Pancreas (tissue), 10 donors: Measurements from ENCODE around the gene CST9. TPM values are rescaled to one million over a fixed set of nuclear protein-coding genes. Genes with fewer than 3 reads are reported as not detected.
"Not testable (repeated sequence)": the region's sequence is repeated elsewhere in the genome, so short reads cannot be mapped to it uniquely, and the experiment has no call there.

Source experiments
- ATAC-seq, 4 donors: fragments of 200-7000 bp; cut with Tn5 transposase; one replicate each; pipeline versions ENCODE4 v1.8.0 to v1.9.1; 2020; ENCODE audit warnings: mild to moderate bottlenecking in 4 of 4, moderate library complexity in 4 of 4
- DNase-seq, 6 donors: peaks; one replicate each; pipeline ENCODE4 v3.0.0-alpha.2; 2020
- FAIRE-seq: peaks from 2 replicates; lab custom pipeline; 2012; peaks lifted over from hg19 to GRCh38; lab: Jason Lieb, UNC
- H3K27ac ChIP-seq, 4 donors: fragments of 200-600 bp; sonication (generic); 1 replicate in 3 of 4; 2 replicates in 1 of 4; pipeline versions ENCODE4 v1.5.0 to v1.8.0; 2020
- H3K27me3 ChIP-seq, 4 donors: fragments of 200-600 bp; one replicate each; pipeline ENCODE4 v1.8.0; 2021
- H3K36me3 ChIP-seq, 3 donors: fragments of 200-600 bp; sonication (generic) in 1 of 3; one replicate each; pipeline versions ENCODE4 v1.5.0 to v1.8.0; 2020 to 2021
- H3K4me1 ChIP-seq, 3 donors: fragments of 200-600 bp; one replicate each; pipeline ENCODE4 v1.8.0; 2021
- H3K4me3 ChIP-seq, 4 donors: fragments of 200-600 bp; sonication (generic) in 2 of 4; one replicate each; pipeline versions ENCODE4 v1.5.0 to v1.8.0; 2020 to 2021
- H3K9me3 ChIP-seq, 4 donors: fragments of 200-600 bp; one replicate each; pipeline ENCODE4 v1.8.0; 2021
- CTCF ChIP-seq, 4 donors: fragments of 200-600 bp; sonication (generic) in 3 of 4; IDR thresholded peaks; one replicate each; pipeline versions ENCODE4 v1.5.0 to v1.8.0; 2021; ENCODE audit warnings: antibody characterized with exemption in 4 of 4
- WGBS, 2 donors: extraction: QIAGEN DNeasy Blood & Tissue Kit; methylation state at CpG; one replicate each; pipeline ENCODE4 v1.1.7; 2013; 5-methylcytosine and 5-hydroxymethylcytosine counted together
- intact Hi-C, 3 donors: fragments of 100-400 bp; cut with DNase I; formaldehyde crosslinking; loops; one replicate each; pipeline versions ENCODE4 v1.11.1 to v1.14.2; 2022
- polyA plus RNA-seq, 2 donors: library from polyadenylated mRNA; stranded (reverse); fragments of 200-250 nt; gene quantifications; one replicate each; pipeline ENCODE4 v1.2.3, GENCODE V29; 2013
- total RNA-seq, 6 donors: library from RNA; stranded (reverse); fragmentation: NEBNext Ultra II Directional in 4 of 6; extraction: Animal tissue kit (Norgen Biotek cat#: 25700) in 4 of 6; gene quantifications; one replicate each; pipeline versions ENCODE4 v1.2.1 to v1.2.4, GENCODE V29; 2021 to 2023
- donor health status: healthy with polysubstance abuse.
- donor health status: DM: no; HTN: no; CAD: no; lungs with moderate emphysema.
- donor health status: DM: no; HTN: no; CAD: no.
- donor health status: control.
- donor health status: control.
- donor health status: Bipolar disorder and iron deficiency.
- donor health status: DM: yes; HTN: yes; CAD: no.
- donor health status: DM: no; HTN: no; CAD: no.
- donor health status: DM: no; HTN: no; CAD: no.
- donor health status: DM: yes; HTN: yes; CAD: no.

Gene CST9
- total and polyA plus RNA-seq, 8 donors: not detected

DNA sequence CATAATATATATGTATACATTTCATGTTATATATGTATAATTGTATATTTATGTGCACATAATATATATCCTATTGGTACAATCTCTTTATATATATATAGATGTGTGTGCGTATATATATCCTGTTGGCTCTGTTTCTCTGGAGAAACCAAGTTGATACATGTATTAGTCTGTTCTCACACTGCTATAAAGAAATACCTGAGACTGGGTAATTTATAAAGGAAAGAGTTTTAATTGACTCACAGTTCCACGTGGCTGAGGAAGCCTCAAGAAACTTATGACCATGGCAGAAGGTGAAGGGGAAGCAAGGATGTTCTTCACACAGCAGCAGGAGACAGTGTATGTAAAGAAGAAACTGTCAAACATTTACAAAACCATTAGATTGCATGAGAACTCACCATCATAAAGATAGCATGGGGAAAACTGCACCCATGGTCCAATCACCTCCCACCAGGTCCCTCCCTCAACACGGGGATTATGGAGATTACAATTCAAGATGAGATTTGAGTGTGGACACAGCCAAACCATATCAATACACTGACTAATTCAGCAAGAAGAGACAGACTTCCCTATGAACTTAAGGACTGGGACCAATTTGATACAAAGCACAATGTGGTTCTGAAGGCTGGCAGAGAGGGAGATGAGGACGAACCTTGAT lies 18.1 kb upstream of the CST9 start:
- no peak for DNase-seq
- no peaks in the 10 kb centered on the region for H3K27me3 ChIP-seq
- no peaks in the 10 kb centered on the region for H3K36me3 ChIP-seq
- H3K4me1 ChIP-seq: no peaks in the 10 kb centered on the region
- H3K9me3 ChIP-seq: no peaks in the 10 kb centered on the region
- intact Hi-C loops: no loop called here
- 48 to 55% methylated on average over 4 of the region's 4 CpGs for WGBS, 2 donors
- no peak overlapping the region for H3K4me3 ChIP-seq
- FAIRE-seq: no peak
- no peak for TF ChIP-seq CTCF (IDR thresholded peaks at IDR 0.05)
- ATAC-seq: no peak
- peak overlapping the region in 1 of 4 donors; percentile 33 for H3K27ac ChIP-seq

- FAIRE-seq (no peak), ATAC-seq (peak in 3 of 4 donors; percentile 80 to 81 (median 81)), DNase-seq (no peak)
- 53 to 62% methylated on average over 4 of the region's 4 CpGs for WGBS, 2 donors
- TF ChIP-seq CTCF (IDR thresholded peaks at IDR 0.05): no peak
- Histone ChIP-seq H3K4me1 (no peaks in the 10 kb centered on the region), H3K36me3 (no peaks in the 10 kb centered on the region), H3K9me3 (no peaks in the 10 kb centered on the region), H3K4me3 (peak overlapping the region in 1 of 4 donors; percentile 7), H3K27ac (peak overlapping the region in 3 of 4 donors; percentile 22 to 51 (median 33)), H3K27me3 (no peaks in the 10 kb centered on the region)
- intact Hi-C loops: no loop called here
Observed at GRCh38 chr20:23622839-23623343, 17.2 kb upstream of the CST9 start.

GRCh38 chr20:23622401-23622800 lies 16.7 kb upstream of the CST9 start:
- not testable (repeated sequence) for FAIRE-seq
- H3K27ac ChIP-seq: peak overlapping the region in 3 of 4 donors; percentile 22 to 51 (median 33)

DNA sequence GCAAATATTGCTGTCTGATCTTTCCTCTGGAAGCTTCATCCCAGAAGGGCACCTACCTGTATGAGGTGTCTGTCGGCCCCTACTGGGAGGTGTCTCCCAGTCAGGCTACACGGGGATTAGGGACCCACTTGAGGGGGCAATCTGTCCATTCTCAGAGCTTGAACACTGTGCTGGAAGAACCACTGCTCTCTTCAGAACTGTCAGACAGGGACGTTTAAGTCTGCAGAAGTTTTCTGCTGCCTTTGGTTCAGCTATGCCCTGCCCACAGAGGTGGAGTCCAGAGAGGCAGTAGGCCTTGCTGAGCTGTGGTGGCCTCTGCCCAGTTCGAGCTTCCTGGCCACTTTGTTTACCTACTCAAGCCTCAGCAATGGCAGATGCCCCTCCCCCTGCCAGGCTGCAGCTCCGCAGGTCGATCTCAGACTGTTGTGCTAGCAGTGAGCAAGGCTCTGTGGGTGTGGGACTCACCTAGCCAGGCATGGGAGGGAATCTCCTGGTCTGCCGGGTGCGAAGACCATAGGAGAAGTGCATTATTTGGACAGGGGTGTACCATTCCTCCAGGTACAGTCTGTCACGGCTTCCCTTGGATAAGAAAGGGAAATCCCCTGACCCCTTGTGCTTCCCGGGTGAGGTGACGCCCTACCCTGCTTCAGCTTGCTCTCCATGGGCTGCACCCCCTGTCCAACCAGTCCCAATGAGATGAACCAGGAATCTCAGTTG lies 15.1 kb upstream of the CST9 start:
- H3K9me3 ChIP-seq, H3K27me3 ChIP-seq, H3K36me3 ChIP-seq, FAIRE-seq, ATAC-seq, intact Hi-C loops, H3K4me1 ChIP-seq, H3K4me3 ChIP-seq, H3K27ac ChIP-seq: not testable (repeated sequence)
- DNase-seq: peak in 1 of 6 donors; percentile 30
- WGBS, 2 donors: 38 to 44% methylated on average over 11 of the region's 11 CpGs

More at GRCh38 chr20:23622401-23622800, 16.7 kb upstream of the CST9 start:
- DNase-seq, H3K36me3 ChIP-seq, H3K4me3 ChIP-seq, intact Hi-C loops, H3K9me3 ChIP-seq, ATAC-seq, H3K4me1 ChIP-seq, H3K27me3 ChIP-seq: not testable (repeated sequence)
- WGBS, 2 donors: 43 to 79% methylated on average over 3 of the region's 3 CpGs

- ATAC-seq (no peak), FAIRE-seq (no peak), DNase-seq (no peak)
- WGBS, 2 donors: 81 to 88% methylated on average over 5 of the region's 5 CpGs
- no peak overlapping the region for H3K4me3 ChIP-seq
- H3K27ac ChIP-seq: no peak overlapping the region
- no peaks in the 10 kb centered on the region for H3K36me3 ChIP-seq
- intact Hi-C loops: no loop called here
- TF ChIP-seq CTCF (IDR thresholded peaks at IDR 0.05): no peak
- H3K9me3 ChIP-seq: no peaks in the 10 kb centered on the region
- H3K4me1 ChIP-seq: no peaks in the 10 kb centered on the region
- H3K27me3 ChIP-seq: no peaks in the 10 kb centered on the region
Observed at GRCh38 chr20:23614163-23614562, 8.4 kb upstream of the CST9 start.
